NCI-H82 (cell line): Measurements from ENCODE around the gene UBAC1.

Experiments used
- DNase-seq: peaks from one replicate; lab custom pipeline; 2025; lab: John Stamatoyannopoulos, UW

UBAC1 gene

DNA sequence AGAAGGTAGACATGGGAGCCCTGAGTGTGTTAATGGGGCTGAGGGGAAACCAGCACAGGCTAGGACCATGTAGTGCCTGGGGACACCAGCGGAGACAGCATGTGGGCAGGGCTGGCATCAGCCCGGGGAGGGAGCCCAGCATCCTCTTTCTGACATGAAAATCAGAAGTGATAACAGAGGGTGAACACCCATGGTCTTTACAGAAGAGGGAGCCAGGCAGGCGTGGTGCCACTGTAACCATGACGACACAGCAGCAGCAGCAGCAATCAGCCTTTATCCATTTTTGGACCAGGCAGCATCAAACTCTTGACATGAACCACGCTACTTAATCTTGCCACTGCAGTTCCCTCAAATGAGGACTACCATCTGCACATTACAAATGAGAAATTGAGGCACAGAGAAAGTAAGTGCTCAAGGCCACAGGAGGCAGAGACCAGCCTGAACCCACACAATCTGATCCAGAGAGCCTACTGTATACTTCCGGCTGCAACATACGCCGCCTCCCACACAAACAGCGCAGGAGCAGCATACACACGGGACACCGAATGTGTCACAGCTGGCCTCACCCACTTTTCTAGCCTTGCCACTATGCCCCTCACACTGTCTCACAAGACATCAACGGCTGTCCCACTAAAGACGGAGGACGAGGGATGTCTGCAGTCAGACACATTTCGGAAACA is 77.6 kb downstream of the UBAC1 start:
- no peak for DNase-seq
